Activated CD4-positive, alpha-beta T cell treated with anti-CD3 and anti-CD28 coated beads for 1 hour (primary cell): ENCODE measurements around the gene IRF1.
"Not testable (repeated sequence)": the region's sequence is repeated elsewhere in the genome, so short reads cannot be mapped to it uniquely, and the experiment has no call there.

Source experiments
- DNase-seq: peaks from one replicate; pipeline ENCODE4 v3.0.0-alpha.2; 2020

Gene IRF1

DNA sequence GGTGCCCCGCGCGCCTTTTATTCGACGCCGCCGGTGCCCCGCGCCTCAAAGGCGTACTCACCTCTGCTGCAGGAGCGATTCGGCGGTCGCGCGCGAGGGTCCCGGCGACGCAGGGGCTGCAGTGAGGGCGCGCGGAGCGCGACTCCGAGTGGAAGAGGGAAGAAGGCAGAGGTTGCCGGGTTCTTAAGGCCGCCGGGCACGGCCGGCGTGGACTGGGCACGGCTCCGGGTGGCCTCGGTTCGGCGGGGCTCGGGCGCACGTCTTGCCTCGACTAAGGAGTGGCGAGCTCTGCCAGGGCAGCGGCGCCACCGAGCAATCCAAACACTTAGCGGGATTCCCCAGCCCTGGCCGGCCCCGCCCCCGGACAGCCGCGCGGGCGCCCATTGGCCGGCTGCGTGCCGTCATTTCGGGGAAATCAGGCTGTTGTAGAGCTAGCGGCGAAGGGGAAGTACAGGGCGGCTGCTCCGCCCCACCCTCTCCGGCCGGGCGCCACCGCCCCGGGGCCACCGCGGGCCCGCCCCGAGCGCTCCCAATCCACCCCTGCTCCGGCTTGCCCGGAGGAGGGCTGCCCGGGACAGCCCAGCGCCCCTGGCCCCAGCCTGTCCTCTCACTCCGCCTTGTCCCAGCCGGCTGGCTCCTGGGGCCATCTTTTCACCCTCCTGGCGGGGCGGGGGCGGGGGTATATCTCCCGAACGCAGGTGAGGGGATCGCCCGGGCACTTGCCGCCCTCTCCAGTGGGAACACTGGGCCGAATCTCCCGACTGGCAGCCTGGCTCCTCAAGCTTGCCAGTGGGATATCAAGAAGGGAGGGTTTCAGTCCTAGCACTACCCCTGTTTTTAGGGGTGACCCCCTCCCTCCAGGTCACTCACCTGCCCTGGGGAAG is at the start of gene IRF1:
Gene IRF1 (minus strand): TSS at position 290 of the 884 bp plus-strand sequence. CDS start 1,295 bp downstream, outside the sequence.
- DNase-seq: peak; percentile 99

GRCh38 chr5:132540149-132540548 is 49.6 kb upstream of the IRF1 start:
- DNase-seq: no peak

- DNase-seq: no peak
These were observed 49.1 kb upstream of the IRF1 start for GRCh38 chr5:132539716-132540115.

DNA sequence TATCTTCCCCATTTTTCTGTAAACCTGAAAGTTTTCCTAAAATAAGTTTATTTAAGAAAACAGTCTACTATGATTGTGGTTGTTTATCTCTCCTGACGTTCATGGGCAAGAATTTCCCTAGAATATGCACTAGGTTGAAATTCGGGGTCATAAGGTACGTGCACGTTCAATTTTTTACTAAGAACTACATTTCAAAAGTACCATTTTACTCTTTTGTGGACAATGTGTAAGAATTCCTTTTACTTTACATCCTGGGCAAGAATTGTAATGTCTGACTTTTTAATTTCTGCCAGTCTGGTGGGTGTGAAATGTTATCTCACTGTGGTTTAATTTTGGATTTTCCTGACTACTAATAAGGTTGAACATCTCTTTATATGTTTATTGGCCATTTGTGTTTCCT is 40.4 kb upstream of the IRF1 start:
- no peak for DNase-seq

GRCh38 chr5:132528866-132529634 is 38.5 kb upstream of the IRF1 start:
- DNase-seq: no peak

- DNase-seq: no peak
These were observed 37.4 kb upstream of the IRF1 start for GRCh38 chr5:132528021-132528420.

DNA sequence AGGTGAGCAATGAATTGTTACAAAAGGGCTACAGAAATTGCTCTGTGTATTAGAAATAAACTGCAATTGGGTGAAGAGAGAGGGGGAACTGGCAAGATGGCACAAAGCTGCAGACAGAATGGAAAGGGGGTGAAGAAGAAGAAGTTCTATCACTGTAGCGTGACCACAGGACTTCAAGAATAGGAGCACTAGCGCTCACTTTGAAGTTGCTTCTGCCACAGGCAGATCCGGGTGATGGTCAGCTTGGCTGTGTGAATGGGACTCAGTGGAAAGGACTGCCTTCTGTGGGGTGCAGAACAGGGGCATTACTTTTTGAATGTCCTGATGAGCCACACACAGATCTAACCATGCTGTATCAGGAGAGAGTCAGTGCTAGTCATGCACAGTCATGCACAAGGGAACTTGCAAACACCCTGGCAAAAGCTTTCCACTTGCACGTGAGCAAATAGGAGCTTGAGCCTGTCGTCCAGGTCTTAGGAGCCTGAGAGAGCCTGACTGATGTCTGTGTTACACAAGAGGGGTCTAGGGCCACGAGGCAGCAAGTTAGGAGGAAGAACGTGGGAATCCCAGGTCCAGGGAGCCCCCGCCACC is 36.5 kb upstream of the IRF1 start:
- DNase-seq: no peak

- DNase-seq: no peak
These were observed 35.9 kb upstream of the IRF1 start for GRCh38 chr5:132526290-132526973.

DNA sequence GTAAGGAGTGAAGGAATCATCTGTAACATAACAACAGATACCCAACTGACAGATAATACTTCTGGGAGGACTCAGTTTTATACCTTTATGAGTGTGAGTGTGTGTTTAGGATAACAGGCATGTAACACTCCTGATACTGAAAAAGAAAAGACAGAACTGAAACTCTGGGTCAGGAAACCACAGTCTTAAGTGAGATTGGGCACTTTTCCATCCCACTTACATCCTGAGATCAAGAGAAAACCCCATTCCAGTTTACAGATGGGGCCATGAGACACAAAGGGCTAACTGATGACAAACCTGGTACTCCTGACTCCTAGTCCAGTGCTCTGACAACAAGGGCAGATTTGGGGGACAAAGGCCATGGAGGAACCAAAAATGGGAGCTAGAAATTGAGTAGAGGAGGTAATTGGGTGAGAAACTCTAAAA is 34.7 kb upstream of the IRF1 start:
- no peak for DNase-seq

DNA sequence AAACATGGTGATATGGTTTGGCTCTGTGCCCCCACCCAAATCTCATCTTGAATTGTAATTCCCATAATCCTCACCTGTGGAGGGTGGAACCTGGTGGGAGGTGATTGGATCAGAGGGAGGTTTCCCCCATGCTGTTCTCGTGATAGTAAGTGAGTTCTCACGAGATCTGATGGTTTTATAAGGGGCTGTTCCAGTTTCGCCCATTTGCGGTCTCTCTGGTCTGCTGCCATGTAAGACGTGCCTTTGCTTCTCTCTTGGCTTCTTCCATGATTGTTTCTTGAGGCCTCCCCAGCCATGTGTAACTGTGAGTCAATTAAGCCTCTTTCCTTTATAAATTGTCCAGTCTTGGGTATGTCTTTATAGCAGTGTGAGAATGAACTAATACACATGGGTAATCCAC is 34.3 kb upstream of the IRF1 start:
- not testable (repeated sequence) for DNase-seq

GRCh38 chr5:132522067-132522466 is 31.5 kb upstream of the IRF1 start:
- DNase-seq: not testable (repeated sequence)

GRCh38 chr5:132513618-132514336 is 23.2 kb upstream of the IRF1 start:
- DNase-seq: not testable (repeated sequence)

- no peak for DNase-seq
These were observed 19.5 kb upstream of the IRF1 start for GRCh38 chr5:132510076-132510475.

DNA sequence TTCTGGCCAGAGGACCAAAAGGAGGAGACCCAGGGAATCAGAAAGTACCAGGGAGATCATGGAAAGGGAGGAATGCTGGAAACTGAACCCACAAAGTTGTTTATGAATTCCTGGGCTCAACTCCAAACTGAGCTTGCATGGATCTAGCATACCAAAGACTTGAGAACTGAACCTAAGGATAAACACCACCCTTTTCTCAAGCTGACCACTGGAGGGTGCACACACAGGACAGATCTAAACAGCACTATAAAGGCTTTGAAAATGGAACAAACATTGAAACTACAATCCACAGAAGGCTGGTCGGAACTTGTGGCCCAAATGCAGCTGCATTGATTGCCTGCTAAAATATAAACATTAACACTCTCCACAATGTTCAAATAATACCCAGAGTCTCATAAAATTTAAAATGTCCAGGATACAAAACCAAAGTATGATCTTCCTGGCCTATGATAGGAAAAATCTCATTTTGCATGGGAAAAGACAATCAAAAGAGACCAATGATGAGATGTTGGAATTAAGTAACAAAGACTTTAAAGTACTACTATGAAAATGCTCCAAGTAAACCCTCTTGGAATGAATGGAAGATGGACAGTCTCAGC is 15.6 kb upstream of the IRF1 start:
- no peak for DNase-seq

GRCh38 chr5:132505641-132506040 is 15.1 kb upstream of the IRF1 start:
- no peak for DNase-seq

DNA sequence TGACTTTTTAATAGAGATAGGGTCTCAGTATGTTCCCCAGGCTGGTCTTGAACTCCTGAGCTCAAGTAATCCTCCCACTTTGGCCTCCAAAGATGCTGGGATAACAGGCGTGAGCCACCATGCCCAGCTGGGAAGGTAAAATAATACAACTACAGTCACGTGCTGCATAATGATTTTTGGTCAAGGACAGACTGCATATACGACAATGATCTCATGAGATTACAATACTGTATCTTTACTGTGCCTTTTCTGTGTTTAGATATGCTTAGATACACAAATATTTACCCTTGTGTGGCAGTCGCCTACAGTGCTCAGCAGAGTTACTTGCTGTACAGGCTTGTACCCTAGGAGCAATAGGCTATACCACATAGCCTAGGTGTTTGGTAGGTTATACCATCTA is 14.2 kb upstream of the IRF1 start:
- DNase-seq: no peak

- no peak for DNase-seq
These were observed 12.7 kb upstream of the IRF1 start for GRCh38 chr5:132503244-132503643.

GRCh38 chr5:132501961-132502931 is 11.7 kb upstream of the IRF1 start:
- DNase-seq: no peak

- no peak for DNase-seq
These were observed 11.0 kb upstream of the IRF1 start for GRCh38 chr5:132501629-132501956.

- DNase-seq: peak; percentile 68
These were observed 10.5 kb upstream of the IRF1 start for GRCh38 chr5:132500931-132501628.
